ENCODE measurements around the gene ZNF415.
A peak's percentile ranks its signal among the peaks of the same experiment; 100 is the strongest.

The ZNF415 gene

GRCh38 chr19:53112286-53112685 is 20.4 kb downstream of the ZNF415 start:
- no peak overlapping the region for H3K4me3 ChIP-seq (ENCODE audit: low read depth, low read length)
- no peak for TF ChIP-seq MYC (IDR thresholded peaks at IDR 0.05; ENCODE audit: low read depth, low read length)
- TF ChIP-seq, protein P1, sequence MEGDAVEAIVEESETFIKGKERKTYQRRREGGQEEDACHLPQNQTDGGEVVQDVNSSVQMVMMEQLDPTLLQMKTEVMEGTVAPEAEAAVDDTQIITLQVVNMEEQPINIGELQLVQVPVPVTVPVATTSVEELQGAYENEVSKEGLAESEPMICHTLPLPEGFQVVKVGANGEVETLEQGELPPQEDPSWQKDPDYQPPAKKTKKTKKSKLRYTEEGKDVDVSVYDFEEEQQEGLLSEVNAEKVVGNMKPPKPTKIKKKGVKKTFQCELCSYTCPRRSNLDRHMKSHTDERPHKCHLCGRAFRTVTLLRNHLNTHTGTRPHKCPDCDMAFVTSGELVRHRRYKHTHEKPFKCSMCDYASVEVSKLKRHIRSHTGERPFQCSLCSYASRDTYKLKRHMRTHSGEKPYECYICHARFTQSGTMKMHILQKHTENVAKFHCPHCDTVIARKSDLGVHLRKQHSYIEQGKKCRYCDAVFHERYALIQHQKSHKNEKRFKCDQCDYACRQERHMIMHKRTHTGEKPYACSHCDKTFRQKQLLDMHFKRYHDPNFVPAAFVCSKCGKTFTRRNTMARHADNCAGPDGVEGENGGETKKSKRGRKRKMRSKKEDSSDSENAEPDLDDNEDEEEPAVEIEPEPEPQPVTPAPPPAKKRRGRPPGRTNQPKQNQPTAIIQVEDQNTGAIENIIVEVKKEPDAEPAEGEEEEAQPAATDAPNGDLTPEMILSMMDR (IDR thresholded peaks at IDR 0.05; ENCODE audit: low read depth, low read length): no peak
- TF ChIP-seq, protein P2, sequence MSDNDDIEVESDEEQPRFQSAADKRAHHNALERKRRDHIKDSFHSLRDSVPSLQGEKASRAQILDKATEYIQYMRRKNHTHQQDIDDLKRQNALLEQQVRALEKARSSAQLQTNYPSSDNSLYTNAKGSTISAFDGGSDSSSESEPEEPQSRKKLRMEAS (IDR thresholded peaks at IDR 0.05; ENCODE audit: low read depth, low read length): no peak
- no peak for TF ChIP-seq POLR2A (IDR thresholded peaks at IDR 0.05; ENCODE audit: extremely low read depth, insufficient read length)
- DNase-seq (ENCODE audit: low read depth): peak; percentile 6

DNA sequence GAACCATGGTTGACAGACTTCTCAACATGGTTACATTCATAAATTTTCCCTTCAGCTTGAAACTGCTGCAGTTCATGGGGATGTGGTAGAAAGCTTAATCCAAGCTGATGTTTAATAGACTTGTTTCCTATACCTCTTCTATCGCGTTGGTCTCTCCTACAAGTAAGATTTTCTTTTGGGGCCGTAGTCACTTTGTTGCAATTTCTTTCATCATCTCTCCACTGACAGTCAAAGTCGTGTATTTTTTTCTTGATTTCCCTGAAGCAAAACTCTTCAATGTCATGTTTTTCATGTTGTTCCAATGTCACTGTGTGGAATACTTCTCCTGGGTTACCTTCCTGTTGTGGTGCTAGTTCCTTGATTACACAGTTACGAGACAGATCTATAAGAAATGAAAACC is 23.2 kb downstream of the ZNF415 start:
- TF ChIP-seq, protein P1 (IDR thresholded peaks at IDR 0.05; ENCODE audit: low read depth, low read length): no peak
- TF ChIP-seq POLR2A (IDR thresholded peaks at IDR 0.05; ENCODE audit: extremely low read depth, insufficient read length) (no peak), MYC (IDR thresholded peaks at IDR 0.05; ENCODE audit: low read depth, low read length) (no peak)
- TF ChIP-seq, protein P2 (IDR thresholded peaks at IDR 0.05; ENCODE audit: low read depth, low read length): no peak

GRCh38 chr19:53103234-53104203 is 29.2 kb downstream of the ZNF415 start, which contains the start of gene ZNF160:
ZNF160 (minus strand) TSS chr19:53103422; CDS start chr19:53086276, 17,146 bp downstream.
- DNase-seq (ENCODE audit: low read depth): peak; percentile 98
- peak within 1 kb of the TSS; percentile 74 for H3K4me3 ChIP-seq (ENCODE audit: low read depth, low read length)
- TF ChIP-seq POLR2A (IDR thresholded peaks at IDR 0.05; ENCODE audit: extremely low read depth, insufficient read length): peak; percentile 90
- TF ChIP-seq, protein P2 (IDR thresholded peaks at IDR 0.05; ENCODE audit: low read depth, low read length): peak; percentile 49; the same call in 1 of the 2 replicates
- peak; percentile 35; the same call in 1 of the 2 replicates for TF ChIP-seq MYC (IDR thresholded peaks at IDR 0.05; ENCODE audit: low read depth, low read length)
- TF ChIP-seq, protein P1 (IDR thresholded peaks at IDR 0.05; ENCODE audit: low read depth, low read length): no peak

More for the DNA sequence above, 23.2 kb downstream of the ZNF415 start:
- no peak for DNase-seq (ENCODE audit: low read depth)
- no peak overlapping the region for H3K4me3 ChIP-seq (ENCODE audit: low read depth, low read length)

DNA sequence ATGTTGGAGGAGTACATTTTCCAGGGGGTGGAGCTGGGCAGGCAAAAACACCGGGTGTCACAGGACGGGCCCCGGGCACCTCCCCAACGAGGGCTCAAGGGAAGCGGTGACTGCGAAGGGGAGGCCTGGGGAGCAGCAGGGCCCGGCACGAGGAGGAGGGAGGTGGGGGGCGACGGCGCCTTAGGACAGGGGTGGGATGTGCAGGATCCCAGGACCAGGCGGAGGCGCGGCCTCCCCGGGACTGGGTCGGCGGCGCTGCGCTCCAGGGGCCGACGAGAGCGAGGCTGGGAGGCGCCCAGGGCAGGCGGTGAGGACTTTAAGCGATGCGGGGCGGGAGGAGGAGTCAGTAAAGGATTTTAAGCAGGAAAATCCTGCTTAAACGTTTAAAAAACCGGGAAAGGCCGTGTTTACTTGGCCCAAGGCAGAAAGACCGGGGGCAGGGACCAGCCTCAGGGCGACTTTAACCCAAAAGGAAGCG is 29.9 kb downstream of the ZNF415 start:
- peak; percentile 56 for DNase-seq (ENCODE audit: low read depth)
- H3K4me3 ChIP-seq (ENCODE audit: low read depth, low read length): peak overlapping the region; percentile 74
- TF ChIP-seq, protein P2 (IDR thresholded peaks at IDR 0.05; ENCODE audit: low read depth, low read length): no peak
- TF ChIP-seq MYC (IDR thresholded peaks at IDR 0.05; ENCODE audit: low read depth, low read length) (no peak), POLR2A (IDR thresholded peaks at IDR 0.05; ENCODE audit: extremely low read depth, insufficient read length) (no peak)
- TF ChIP-seq, protein P1 (IDR thresholded peaks at IDR 0.05; ENCODE audit: low read depth, low read length): no peak

DNA sequence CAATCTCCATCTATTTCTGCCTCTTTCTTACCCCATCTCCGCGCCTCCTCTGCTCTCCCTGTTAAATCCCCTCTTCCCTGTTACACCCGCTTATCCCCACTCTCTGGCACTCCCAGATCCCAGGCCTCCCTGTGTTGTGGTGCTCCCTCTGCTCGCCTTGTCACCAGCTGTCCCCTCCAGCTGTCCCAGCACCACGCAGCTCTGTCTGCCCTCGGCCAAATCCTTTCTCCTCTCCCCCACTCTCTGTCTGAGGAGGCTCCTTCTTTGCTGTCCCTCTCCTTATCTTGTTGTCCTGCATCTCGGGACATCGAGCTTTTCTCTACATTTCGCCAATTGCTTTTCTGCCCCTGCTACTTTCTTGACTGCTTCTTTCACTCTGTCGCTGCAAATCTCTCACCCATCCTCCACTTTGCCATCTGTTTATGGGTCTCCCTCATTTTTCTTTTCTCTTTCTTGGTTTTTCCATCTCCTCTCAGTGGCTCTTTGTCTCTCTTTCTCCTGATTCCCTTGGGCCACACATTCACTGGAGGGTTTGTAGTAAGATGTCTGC is 30.4 kb downstream of the ZNF415 start:
- TF ChIP-seq, protein P2 (IDR thresholded peaks at IDR 0.05; ENCODE audit: low read depth, low read length): no peak
- TF ChIP-seq, protein P1 (IDR thresholded peaks at IDR 0.05; ENCODE audit: low read depth, low read length): no peak
- peak overlapping the region; percentile 74 for H3K4me3 ChIP-seq (ENCODE audit: low read depth, low read length)
- DNase-seq (ENCODE audit: low read depth): peak; percentile 13

All from NB4 (cell line).